GM19043 (cell line): ENCODE measurements around the gene NPLOC4.
"Not testable (repeated sequence)": the region's sequence is repeated elsewhere in the genome, so short reads cannot be mapped to it uniquely, and the experiment has no call there.

ENCODE experiments used
- ATAC-seq: cut with Tn5 transposase; IDR thresholded peaks from one replicate; pipeline ENCODE4 v1.9.1; 2021; ENCODE audit warnings: low read depth; ENCODE audit not compliant: unreplicated experiment

NPLOC4 gene

GRCh38 chr17:81638683-81639082 is 1.8 kb upstream of the NPLOC4 start:
- ATAC-seq = no peak

GRCh38 chr17:81635973-81636504 is 873 bp downstream of the NPLOC4 start:
- no peak for ATAC-seq

- no peak for ATAC-seq
These were observed 1.5 kb downstream of the NPLOC4 start for GRCh38 chr17:81635431-81635830.

- no peak for ATAC-seq
These were observed 5.4 kb downstream of the NPLOC4 start for GRCh38 chr17:81631482-81631881.

GRCh38 chr17:81630274-81630673 is 6.6 kb downstream of the NPLOC4 start:
- no peak for ATAC-seq

- no peak for ATAC-seq
These were observed 15.3 kb downstream of the NPLOC4 start for GRCh38 chr17:81621494-81622130.

GRCh38 chr17:81618307-81618706 is 18.6 kb downstream of the NPLOC4 start:
- ATAC-seq = not testable (repeated sequence)

GRCh38 chr17:81616877-81617276 is 20.0 kb downstream of the NPLOC4 start:
- no peak for ATAC-seq

GRCh38 chr17:81615401-81615930 is 21.4 kb downstream of the NPLOC4 start:
- ATAC-seq = no peak

GRCh38 chr17:81612172-81612970 is 24.5 kb downstream of the NPLOC4 start:
- no peak for ATAC-seq

GRCh38 chr17:81609541-81610311 is 27.2 kb downstream of the NPLOC4 start:
- no peak for ATAC-seq

GRCh38 chr17:81608605-81609004 is 28.3 kb downstream of the NPLOC4 start:
- no peak for ATAC-seq

- no peak for ATAC-seq
These were observed 28.8 kb downstream of the NPLOC4 start for GRCh38 chr17:81608082-81608481.

- no peak for ATAC-seq
These were observed 29.5 kb downstream of the NPLOC4 start for GRCh38 chr17:81607431-81607830.

- ATAC-seq = no peak
These were observed 32.9 kb downstream of the NPLOC4 start for GRCh38 chr17:81603846-81604610.

- no peak for ATAC-seq
These were observed 35.3 kb downstream of the NPLOC4 start for GRCh38 chr17:81601525-81602120.

- no peak for ATAC-seq
These were observed 37.0 kb downstream of the NPLOC4 start for GRCh38 chr17:81599719-81600486.

- ATAC-seq = no peak
These were observed 43.6 kb downstream of the NPLOC4 start for GRCh38 chr17:81593105-81593871.
